ENCODE results near the gene SEMA4F.

GRCh38 chr2:74670263-74670662, 16.2 kb downstream of the SEMA4F start:
- TF ChIP-seq CTCF (IDR thresholded peaks at IDR 0.05; ENCODE audit: insufficient read depth, low read depth, low read length): no peak
- TF ChIP-seq EZH2 (IDR thresholded peaks at IDR 0.05; ENCODE audit: insufficient read depth, low read length): no peak

Data from astrocyte (in vitro differentiated cells and primary cell).